Measurements from ENCODE around the gene ZBTB2.
A peak's percentile ranks its signal among the peaks of the same experiment; 100 is the strongest.
"Not testable (repeated sequence)": the region's sequence is repeated elsewhere in the genome, so short reads cannot be mapped to it uniquely, and the experiment has no call there.

The ZBTB2 gene

GRCh38 chr6:151327101-151327500 lies 64.3 kb downstream of the ZBTB2 start:
- DNase-seq (ENCODE audit: low read depth in 3 of 3), result no peak

DNA sequence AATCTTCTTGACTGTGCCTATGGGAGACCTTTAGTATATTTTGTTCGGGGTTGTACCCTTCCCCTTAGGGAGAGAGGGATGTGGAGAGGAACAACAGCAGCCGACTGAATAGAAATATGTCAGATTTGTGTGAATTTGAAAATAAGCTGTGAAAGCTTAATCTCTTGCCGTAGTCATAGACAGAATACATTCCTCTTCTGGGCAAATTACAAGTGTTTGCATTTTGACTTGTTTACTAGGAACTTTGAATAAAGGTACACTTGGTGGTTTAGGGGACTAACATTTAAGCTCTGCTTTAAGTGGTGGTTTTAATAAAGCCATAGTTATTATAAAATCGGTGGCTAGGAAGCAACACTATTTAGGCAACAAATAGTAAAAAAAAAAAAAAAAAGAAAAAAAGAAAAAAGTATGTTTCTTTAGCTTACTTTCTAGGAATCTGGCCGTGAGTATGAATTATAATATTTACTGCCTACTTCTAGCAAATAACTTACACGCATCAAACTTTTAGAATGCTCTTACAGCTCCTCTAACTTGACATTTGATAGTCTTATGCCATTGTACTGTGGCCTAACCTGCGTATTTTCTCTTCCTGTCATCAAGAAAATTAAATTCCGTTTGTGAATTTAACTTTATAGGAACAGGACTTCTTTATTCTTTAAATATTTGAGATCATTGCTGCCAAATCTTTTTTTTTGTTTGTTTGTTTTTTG lies 65.1 kb downstream of the ZBTB2 start:
- DNase-seq (ENCODE audit: low read depth in 3 of 3), result no peak

- DNase-seq (ENCODE audit: low read depth in 3 of 3), result no peak
Measured at GRCh38 chr6:151325075-151326050, 66.0 kb downstream of the ZBTB2 start.

- DNase-seq (ENCODE audit: low read depth in 3 of 3), result no peak
Measured at GRCh38 chr6:151324488-151324825, 66.9 kb downstream of the ZBTB2 start.

- DNase-seq (ENCODE audit: low read depth in 3 of 3), result peak; percentile 40 to 58 (median 51)
Measured at GRCh38 chr6:151323791-151324487, 67.4 kb downstream of the ZBTB2 start.

DNA sequence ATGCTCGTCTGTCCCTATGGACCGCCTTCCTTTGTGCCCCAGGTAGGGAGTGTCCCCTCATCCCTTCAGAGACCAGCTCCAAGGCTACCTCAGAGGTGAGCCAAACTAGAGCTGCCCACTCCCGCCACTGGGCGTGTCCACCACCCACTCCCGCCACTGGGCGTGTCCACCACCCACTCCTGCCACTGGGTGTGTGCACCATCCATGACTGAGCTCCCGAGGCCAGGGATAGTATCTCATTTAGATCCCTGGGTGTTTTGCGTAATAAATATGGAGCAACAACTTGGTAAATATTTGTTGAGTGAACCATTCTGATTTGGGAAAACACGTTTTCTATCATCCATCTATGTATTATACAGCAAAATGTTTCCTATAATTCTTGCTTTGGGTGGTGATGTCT lies 68.8 kb downstream of the ZBTB2 start:
- DNase-seq (ENCODE audit: low read depth in 3 of 3), result no peak

DNA sequence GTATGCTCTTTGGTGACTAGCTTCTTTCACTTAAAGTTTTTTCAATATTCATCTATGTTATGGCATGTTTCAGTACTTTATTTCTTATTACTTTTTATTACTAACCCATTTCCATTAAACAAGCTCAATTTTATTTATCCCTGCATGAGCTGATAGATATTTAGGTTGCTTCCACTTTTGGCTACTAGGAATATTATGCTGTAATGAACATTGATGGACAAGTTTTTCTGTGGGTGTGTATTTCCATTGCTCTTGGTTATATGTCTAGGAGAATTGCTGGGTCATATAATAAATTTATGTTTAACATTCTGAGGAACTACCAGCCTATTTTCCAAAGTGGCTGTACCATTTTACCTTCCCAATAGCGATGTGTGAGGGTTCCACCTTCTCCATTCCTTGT lies 69.9 kb downstream of the ZBTB2 start:
- DNase-seq (ENCODE audit: low read depth in 3 of 3), result no peak

- no peak for DNase-seq (ENCODE audit: low read depth in 3 of 3)
Measured at GRCh38 chr6:151320140-151320539, 71.2 kb downstream of the ZBTB2 start.

DNA sequence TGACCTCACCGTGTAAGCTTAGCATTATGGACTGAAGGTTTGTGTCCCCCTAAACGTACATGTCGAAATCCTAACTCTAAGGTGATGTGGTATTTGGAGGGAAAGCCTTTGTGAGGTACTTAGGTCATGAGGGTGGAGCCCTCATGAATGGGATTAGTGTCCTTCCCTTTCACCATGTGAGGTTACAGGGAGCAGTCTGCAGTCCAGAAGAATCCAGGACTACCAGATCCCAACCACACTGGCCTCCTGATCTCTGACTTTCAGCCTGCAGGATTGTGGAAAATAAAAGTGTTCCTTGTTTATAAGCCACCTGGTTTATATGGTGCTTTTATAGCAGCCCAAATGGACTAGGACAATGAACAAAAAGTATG lies 73.4 kb downstream of the ZBTB2 start:
- no peak for DNase-seq (ENCODE audit: low read depth in 3 of 3)

GRCh38 chr6:151317103-151317994 lies 74.0 kb downstream of the ZBTB2 start:
- no peak for DNase-seq (ENCODE audit: low read depth in 3 of 3)

- DNase-seq (ENCODE audit: low read depth in 3 of 3), result not testable (repeated sequence)
Measured at GRCh38 chr6:151315661-151316060, 75.7 kb downstream of the ZBTB2 start.
